GM12865 (cell line): ENCODE data around the gene F12.
"Not testable (repeated sequence)": the region's sequence is repeated elsewhere in the genome, so short reads cannot be mapped to it uniquely, and the experiment has no call there.

ENCODE experiments used
- DNase-seq: peaks from one replicate; pipeline ENCODE4 v3.0.0; 2010; ENCODE audit warnings: low read depth
- H3K4me3 ChIP-seq: 2 replicates; pipeline ENCODE4 v1.5.1; 2011; ENCODE audit warnings: mild to moderate bottlenecking, low read depth, low read length, control low read depth
- CTCF ChIP-seq: IDR thresholded peaks from 2 replicates; pipeline ENCODE4 v1.5.1; 2011; ENCODE audit warnings: low read length, control low read depth, low read depth, inconsistent platforms; ENCODE audit not compliant: insufficient read depth; ENCODE audit errors: missing control alignments

The F12 gene

GRCh38 chr5:177426566-177427210 lies 17.3 kb upstream of the F12 start, which contains the start of gene GRK6:
TSS of gene GRK6 (plus strand) at chr5:177426676. CDS start at chr5:177426846, 170 bp downstream.
- DNase-seq, result peak; percentile 80
- peak within 1 kb of the TSS; percentile 87 for H3K4me3 ChIP-seq
- no peak for TF ChIP-seq CTCF

DNA sequence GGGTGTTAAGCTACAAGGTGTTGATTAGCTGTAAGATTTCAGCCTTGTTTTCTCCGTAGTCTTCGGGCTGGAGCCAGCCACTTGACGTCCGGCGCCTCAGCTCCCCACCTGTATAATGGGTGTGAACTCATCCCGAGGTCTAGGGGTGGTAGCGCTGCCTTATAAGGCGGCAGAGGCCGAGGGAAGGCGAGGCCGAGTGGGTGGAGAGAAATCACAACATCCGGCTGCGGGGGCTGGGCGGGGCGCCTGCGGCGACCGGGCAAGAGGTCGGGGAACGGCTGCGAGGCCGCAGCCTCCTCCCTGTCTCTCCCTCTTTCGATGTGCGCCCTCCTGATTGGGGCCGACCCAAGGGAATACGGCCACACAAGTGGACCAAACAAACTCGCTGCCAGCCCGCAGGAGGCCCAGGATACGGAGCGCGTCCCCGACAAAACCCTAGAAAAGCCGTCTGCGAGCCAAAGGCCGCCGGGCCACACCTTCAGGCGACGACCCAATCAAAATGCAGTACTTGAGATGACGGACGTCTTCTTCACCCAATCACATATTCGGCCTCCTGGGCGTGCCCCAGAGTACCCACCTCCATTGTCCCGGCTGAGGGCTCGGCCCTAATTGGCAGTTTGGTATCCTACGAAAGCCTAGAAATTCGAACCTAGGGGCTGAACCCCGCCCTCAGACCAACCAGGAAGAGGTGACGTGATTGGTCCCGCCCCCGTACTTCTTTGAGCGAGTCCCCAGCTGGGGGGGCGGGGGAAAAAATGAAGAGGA lies 16.6 kb upstream of the F12 start:
- TF ChIP-seq CTCF, result no peak
- DNase-seq, result peak; percentile 100
- peak overlapping the region; percentile 60 for H3K4me3 ChIP-seq

DNA sequence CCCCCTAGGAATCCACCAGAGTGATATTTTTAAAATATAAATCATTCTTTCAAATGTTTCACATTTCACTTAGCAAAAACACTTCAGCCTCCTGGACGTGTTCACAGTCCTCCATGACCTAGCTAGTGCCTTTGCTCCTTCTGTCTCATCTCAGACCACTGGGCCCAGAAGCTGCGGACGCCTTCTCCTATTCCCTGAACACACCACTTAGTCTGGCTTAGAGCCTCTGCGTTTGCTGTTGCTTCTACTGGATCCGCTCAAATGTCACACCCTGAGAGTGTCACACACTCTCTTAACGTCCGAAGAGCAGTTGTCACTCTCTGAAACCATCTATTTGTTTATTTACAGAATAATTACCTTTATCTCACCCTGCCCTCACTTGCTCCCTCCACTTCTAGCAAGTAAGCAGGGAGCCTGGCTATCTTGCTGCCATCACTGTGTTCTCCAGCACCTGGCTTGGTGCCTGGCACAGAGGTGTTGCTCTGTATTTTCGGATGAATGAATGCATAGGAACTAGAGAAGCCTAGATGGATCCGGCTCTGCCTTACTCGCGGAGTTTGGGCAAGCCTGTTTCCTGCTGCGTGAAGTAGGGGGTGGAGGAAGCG lies 15.9 kb upstream of the F12 start:
- no peak for DNase-seq
- peak overlapping the region; percentile 60 for H3K4me3 ChIP-seq
- no peak for TF ChIP-seq CTCF

DNA sequence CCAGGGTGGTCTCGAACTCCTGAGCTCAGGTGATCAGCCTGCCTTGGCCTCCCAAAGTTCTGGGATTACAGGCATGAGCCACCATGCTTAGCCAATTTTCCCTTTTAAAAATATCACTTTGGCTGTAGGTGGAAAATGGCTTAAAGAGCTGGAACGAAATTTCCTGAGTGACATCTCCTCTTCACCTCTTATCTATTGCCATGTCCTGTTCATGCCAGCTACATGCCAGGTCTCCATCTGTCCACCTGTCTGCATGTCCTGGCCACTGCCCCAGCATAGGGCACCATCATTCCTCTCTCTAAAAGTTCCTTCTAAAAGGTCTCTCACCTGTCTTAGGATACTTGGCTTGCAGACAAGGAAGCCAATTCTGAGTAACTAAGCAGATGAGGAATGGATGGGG lies 14.3 kb upstream of the F12 start:
- no peak for DNase-seq
- no peak overlapping the region for H3K4me3 ChIP-seq
- no peak for TF ChIP-seq CTCF

GRCh38 chr5:177421062-177421798 lies 11.9 kb upstream of the F12 start:
- H3K4me3 ChIP-seq, result no peak overlapping the region
- no peak for TF ChIP-seq CTCF
- no peak for DNase-seq

DNA sequence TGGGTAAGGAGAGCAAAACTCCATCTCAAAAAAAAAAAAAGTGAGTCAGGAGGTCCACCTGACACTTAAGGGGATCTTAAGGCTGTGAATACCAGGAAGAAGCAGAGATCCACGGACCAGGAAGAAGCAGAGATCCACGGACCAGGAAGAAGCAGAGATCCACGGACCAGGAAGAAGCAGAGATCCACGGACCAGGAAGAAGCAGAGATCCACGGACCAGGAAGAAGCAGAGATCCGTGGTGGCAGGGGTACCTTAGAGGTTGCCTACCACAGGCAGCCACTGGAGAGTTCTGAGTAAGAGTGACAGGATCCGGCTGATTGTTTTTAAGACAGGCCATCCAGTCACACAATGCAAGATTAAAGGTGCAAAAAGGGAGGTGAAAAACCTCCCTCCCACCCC lies 11.1 kb upstream of the F12 start:
- DNase-seq, H3K4me3 ChIP-seq: not testable (repeated sequence)

GRCh38 chr5:177419046-177419445 lies 9.7 kb upstream of the F12 start:
- no peak for TF ChIP-seq CTCF
- DNase-seq, result no peak
- H3K4me3 ChIP-seq, result no peak overlapping the region

DNA sequence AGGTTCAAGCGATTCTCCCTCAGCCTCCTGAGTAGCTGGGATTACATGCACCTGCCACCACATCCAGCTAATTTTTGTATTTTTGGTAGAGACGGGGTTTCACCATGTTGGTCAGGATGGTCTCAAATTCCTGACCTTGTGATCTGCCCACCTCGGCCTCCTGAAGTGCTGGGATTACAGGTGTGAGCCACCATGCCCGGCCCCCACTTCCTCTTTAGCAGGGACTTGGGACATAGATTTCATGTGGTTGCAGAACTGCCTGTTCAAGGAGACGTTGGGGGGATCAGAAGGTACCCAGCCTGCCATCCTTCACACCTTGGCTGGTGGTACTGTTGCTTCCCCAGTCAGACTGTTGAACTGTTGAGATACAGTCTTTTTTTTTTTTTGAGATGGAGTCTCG lies 7.7 kb upstream of the F12 start:
- not testable (repeated sequence) for DNase-seq, H3K4me3 ChIP-seq
